HG03066 (cell line): Measurements from ENCODE around the gene INO80C.

Experiments used
- ATAC-seq: cut with Tn5 transposase; IDR thresholded peaks from one replicate; pipeline ENCODE4 v1.9.1; 2021; ENCODE audit warnings: low read depth; ENCODE audit not compliant: unreplicated experiment

Gene INO80C, protein sequence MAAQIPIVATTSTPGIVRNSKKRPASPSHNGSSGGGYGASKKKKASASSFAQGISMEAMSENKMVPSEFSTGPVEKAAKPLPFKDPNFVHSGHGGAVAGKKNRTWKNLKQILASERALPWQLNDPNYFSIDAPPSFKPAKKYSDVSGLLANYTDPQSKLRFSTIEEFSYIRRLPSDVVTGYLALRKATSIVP

DNA sequence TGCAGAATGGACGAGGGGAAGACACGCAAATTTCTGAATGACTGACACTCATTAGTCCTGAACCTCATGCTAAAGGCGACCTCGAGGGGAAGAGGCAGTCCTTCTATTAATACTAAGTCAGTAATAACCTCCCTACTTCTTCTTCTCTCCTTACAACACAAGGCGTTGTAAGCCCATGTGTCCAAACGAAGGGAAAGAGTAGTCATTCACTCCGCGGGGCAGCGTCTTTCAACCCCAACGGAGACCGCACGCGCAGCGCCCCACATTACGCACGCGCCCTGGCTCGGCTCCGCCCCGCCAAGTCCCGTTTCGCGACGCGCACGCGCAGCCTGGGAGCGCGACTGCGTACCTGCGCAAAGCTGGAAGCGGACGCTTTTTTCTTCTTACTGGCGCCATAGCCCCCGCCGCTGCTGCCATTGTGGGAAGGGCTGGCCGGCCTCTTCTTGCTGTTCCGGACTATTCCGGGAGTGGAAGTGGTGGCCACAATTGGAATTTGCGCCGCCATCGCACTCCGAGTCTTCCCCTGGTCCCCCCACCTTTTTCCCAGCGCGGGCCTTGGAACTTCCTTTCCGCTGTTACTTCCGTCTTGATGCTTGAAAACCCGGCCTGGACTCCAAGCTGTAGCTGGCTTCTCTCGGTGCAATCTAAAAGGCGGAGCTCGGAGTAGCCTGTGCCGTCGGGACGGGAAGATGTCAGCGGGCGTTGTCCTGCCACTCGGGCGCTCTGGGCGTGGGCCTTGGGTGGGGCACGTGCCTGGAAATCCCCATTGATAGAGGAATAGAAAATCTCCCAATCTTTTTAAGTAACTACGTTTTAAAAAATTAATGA is at the start of gene INO80C:
Gene INO80C, minus strand, starts transcription at position 591 of the 828 bp plus-strand sequence. Its CDS starts 86 bp downstream, at position 505.
- ATAC-seq = peak; percentile 94

DNA sequence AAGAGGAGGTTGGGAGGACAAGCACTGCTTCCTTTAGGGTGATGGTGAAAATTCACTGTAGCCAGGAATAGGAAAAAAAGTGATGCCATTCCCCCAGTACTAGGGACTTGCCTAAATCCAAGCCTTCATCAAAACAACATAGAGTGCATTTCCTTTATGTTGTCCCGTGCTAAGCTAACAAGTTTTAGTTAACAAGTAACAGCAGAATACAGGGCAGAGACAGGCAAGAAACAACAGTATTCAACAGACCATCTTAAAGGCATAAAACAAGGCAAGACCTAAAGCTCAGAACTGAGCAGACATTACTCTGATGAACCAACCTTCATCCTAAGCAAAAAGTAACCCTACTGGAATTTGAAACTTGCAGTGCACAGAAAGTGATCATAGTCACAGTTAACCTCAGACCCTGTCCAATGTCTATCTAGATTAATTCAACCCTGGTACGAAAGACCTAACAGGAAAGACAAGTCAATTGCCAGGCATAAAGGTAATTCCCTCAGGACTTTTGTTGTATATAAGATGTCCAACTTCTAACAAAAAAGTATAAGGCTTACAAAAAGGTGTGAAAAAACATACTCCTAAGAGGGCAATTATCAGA is 49.3 kb upstream of the INO80C start:
- no peak for ATAC-seq

DNA sequence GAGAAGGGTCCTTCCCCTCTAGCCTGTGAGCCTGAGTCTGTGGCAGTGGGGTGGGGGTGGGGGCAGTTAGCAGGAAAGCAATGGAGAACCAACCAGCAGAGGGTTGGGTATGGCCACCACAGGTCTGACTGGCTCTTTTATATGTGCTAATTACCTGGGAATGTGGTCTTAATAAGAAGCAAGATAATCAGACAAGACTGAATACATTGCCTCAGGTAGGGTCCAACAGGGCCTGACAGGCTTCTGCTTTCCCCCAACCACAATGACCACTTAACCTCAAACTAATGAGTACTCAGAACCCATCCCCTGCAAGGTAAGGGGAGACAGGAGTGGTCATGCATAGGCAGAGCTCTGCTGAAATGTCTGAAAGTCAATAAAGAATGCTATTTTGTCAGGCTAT is 44.6 kb upstream of the INO80C start:
- no peak for ATAC-seq

DNA sequence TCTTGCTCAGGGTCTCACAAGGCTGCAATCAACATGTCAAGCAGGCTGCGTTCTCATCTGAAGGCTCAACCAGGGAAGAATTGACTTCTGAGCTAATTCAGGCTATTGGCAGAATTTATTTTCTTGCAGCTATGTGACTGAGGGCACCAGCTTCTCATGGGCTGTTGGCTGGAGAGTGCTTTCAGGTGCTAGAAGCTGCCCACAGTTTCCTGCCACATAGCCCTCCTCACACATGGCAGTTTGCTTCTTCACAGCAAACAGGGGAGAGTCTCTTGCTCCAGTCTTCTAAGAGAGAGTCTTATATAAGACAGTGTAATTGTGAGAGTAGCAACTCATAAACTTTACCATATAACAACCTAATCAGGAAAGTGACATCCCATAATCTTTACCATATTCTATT is 37.5 kb upstream of the INO80C start:
- no peak for ATAC-seq

DNA sequence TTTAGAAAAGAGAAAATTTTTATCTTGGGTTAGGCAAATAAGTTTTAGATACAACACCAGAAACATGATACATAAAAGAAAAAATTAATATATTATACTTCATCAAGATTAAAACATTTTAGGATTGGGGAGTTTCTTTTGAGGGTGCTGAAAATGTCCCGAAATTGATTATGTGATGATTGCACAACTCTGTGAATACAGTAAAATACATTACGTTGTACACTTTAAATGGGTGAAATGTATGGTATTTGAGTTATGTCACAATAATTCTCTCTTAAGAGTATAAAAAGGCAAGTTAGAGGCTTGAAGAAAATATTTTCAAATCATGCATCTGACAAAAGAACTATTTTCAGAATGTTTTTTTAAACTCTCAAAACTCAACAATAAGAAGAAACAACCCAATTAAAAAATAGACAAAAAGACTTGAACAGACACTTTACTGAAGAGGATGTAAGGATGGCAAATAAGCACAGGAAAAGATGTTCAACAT is 36.2 kb upstream of the INO80C start:
- no peak for ATAC-seq

DNA sequence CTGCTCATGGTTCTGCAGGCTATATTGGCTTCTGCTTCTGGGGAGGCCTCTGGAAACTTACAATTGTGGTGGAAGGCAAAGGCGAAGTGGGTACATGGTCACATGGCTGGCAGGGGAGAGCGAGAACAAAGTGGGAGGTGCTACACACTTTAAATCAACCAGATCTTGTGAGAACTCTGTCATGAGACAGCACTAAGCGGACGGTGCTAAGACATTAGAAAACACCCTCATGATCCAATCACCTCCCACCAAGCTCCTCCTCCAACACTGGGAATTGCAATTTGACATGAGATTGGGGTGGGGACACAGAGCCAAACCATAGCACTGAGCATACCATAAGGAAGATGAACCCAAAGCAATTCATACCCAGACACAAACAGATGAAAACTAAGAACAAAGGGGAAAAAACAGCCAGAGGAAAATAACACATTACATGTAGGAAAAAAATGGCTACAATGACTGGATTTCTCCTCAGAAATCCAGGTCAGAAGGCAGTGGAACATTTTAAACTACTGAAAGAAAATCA is 31.1 kb upstream of the INO80C start:
- no peak for ATAC-seq

DNA sequence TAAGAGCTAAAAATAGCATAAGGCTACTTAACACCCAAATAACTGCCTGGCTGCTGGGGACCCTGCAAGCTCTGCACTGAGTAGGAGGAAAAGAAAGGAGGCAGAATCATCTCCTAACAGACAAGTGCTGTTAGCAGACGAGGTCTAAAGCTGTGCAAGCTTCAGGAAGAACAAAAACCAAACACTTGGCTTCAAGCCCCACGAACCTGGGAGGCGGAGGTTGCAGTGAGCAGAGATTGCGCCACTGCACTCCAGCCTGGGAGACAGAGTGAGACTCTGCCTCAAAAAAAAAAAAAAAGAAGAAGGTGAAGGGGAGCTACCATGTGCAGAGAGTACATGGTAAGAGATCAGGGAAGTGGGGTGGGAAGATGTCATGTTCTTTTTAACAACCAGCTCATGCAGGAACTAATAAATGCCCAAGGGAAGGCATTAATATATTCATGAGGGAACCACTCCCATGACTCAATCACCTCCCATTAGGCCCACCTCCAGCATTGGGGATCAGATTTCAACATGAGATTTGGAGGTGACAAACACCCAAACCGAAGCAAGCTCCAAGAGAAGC is 28.8 kb upstream of the INO80C start:
- no peak for ATAC-seq

DNA sequence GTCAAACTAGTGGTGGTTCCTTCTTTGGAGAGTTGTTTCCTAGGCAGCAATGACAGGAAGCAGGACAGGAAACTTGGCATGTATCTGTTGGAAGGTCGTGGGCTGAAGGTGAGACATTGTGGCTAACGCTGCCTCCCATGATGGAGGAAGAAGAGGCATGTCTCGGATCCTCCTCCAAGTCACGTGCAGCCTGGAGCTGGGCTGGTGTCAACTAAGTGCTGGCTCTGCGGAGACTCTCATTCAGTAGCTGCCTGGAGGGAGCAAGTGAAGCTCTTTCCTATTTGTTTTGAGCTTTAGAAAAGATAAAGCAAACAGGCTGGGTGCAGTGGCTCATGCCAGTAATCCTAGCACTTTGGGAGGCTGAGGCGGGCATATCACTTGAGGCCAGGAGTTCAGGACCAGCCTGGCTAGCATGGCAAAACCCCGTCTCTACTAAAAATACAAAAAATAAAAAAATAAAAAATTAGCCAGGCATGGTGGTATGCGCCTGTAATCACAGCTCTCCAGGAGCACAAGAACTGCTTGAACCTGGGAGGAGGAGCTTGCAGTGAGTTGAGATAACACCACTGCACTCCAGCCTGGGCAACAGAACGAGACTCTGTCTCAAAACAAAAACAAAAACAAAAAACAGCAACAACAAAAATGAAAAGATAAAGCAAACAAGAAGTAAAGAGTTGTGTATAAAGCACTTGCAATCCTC is 28.2 kb upstream of the INO80C start:
- ATAC-seq = no peak

DNA sequence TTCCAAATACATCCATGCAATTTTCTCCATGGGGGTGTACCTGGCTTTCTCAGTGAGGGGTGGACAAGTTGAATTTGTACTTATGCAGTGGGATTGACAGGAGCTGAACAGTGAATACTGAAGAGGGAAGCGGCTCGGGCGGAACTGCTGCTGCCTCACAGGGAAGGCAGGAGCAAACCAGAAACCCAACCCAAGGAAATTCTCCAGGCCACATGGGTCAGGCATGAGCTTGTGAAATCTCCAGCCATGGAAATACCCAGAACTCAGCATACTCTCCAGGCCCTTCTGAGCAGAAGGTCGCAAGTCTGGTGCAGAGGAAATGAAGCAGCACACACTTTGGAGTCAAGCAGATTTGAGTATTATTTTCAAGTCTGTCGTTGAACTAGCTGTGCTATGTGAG is 26.5 kb upstream of the INO80C start:
- no peak for ATAC-seq

DNA sequence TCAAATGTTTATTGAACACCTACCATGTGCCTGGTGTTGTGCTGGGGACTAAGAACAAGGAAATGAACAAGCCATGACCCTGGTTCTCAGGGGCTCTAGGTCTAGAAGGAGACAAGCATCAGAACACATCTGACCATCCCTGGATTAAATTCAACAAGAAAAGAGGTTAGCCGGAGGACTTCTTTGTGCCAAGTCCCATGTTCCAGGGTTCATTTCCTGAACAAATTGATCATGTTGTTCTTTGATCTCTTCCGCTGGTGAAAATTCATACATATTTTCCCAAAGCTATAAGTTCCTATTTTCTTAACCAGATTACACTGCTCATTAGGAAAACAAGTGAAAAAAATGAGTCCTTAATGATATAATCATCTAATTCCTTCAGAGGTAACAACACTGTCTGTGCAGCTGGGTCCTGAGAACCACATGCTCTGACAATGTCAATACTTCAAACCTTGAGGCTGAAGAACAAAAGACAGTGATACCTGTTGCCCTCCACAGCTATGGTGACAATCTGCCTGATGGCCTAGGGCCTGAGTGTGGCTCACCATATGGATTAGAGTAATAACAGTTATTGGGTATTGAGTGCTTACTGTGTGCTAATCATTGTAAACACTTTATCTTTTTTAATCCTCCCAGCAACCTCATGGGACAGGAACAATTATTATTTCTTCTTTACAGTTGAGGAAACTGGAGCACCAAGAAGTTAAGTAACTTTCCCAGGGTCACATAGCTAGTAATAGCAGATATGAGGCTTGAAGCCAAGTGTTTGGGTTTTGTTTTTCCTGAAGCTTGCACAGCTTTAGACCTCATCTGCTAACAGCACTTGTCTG is 24.6 kb upstream of the INO80C start:
- no peak for ATAC-seq

DNA sequence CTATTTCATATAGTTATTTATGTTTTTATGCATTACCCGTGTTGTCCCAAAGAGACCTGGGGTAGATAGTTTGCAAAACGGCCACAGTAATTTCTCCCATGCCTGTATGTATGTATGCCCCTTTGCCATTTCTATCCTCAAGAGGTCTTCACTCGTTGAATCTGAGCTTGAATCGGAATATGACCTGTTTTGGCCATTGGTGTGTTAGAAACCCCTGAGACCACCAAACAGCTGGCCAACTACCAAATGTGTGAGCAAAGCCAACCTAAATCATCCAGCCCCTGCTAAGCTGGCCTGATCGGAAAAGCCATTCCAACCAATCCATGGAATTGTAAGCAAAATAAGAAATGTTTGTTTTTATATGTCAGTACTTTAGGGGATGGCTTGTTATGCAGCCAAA is 23.4 kb upstream of the INO80C start:
- no peak for ATAC-seq

DNA sequence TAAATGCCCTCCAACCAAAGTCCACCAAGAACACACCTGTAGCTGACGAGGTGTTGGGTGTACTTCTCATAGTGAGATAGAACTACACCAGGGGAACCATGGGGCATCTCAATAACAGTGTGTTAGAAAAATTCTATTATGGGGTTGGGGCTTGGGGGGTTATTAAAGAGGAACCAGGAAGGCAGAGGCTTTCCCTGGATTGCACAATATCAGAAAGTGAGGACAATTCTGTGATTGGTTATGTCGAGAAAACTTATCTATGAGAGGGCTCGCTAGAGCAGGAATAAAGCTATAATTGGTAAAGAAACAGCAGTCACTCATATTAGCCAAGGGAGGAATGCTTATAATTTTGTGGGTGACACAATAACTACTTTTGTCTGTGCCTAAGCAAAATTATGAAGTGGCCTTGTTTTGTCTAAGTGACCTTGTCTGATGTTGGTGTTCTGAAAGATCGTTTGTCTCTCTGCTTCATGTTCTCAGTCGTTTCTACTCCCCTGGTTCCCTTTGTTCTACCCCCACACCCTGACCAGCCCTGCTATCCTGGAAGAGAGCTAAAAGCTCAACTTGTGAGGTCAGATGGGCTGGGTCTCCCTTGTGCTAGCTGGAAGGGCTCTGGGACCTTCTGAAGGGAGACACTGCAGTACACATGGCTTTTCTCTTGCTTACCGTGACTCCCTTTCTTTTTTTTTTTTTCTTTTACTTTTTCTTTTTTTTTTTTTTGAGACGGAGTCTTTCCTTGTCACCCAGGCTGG is 21.6 kb upstream of the INO80C start:
- ATAC-seq = no peak

DNA sequence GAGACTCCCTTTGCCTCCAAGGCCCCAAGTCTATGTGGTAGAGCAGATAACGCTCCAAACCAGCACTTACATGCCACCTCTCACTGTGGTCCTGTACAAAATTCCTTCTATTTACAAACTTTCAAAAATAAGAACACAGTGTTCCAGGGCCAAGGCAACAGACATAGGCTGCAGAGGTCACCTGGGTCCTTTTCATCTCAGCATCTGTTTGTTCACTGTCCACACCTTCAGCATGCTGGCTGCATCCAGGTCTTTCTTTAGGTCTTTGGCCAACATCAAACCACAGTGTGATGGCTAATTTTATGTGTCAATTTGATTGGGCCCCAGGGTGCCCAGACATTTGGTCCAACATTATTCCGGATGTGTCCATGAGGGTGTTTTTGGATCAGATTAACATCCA is 20.0 kb upstream of the INO80C start:
- ATAC-seq = no peak

DNA sequence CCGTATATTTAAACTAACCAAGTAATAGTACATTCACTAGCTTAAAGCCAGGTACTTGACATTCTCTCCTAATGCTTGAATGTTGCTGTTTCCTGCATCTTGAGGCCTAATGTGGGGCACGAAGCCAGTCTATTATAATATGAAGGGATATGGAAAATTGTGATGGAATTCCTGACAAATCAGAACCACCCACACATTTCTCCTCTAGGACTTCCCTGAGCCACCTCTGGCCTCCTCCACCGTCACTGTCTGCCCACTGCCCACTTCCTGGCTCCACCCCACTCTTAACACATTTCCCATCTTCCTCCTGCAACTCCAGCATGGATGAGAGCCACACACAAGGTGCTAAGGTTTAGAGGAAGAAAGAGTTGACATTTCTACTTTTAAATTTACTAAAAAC is 19.0 kb upstream of the INO80C start:
- no peak for ATAC-seq

DNA sequence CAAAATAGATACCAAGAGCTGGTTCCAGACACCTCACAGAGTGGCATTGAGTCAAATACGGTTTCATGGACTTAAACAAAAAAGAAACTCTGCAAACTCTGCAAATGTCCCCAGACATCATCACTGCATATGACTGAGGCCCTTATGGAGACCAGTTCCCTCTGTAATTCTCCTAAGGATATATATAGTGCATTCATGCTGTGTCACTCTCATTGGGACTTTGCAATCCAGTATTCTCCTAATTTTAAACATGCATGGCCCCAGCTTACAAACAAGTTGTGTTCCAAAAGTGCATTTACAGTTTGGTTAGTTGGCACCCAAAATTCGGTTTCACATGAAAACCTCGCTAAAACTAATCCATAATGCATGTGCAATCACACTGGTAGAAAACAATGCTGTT is 18.6 kb upstream of the INO80C start:
- no peak for ATAC-seq

DNA sequence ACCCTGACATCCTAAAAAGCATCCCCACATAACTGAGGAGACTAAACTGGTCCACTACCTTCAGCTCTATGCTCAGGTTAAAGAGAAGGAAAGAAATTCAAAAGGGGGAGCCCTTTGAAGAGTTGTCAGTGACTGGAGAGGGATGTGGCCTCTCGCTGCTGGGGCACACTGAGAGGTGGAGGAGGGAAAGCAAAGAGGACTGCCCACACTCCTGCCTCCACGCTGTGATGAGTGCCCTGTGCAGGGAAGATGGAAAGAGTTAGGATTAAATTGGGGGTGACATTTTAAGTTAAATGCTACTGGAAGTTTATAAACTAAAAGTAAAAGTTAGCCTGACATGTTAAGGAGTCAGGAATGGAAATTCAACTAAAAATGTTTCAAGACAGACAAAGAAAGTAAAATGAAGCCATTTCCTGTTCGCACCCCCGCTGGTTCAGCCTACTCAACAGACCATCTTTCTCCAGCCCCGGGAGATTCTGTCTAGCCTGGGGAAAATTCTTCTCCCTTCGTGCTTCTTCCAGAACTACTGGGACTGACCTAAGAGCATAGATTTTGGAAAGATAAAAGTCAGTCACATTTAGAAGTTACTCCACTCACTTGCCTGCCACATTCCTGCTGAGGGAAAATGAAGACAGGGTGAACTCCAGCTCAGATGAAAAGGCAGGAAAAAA is 17.8 kb upstream of the INO80C start:
- ATAC-seq = no peak

DNA sequence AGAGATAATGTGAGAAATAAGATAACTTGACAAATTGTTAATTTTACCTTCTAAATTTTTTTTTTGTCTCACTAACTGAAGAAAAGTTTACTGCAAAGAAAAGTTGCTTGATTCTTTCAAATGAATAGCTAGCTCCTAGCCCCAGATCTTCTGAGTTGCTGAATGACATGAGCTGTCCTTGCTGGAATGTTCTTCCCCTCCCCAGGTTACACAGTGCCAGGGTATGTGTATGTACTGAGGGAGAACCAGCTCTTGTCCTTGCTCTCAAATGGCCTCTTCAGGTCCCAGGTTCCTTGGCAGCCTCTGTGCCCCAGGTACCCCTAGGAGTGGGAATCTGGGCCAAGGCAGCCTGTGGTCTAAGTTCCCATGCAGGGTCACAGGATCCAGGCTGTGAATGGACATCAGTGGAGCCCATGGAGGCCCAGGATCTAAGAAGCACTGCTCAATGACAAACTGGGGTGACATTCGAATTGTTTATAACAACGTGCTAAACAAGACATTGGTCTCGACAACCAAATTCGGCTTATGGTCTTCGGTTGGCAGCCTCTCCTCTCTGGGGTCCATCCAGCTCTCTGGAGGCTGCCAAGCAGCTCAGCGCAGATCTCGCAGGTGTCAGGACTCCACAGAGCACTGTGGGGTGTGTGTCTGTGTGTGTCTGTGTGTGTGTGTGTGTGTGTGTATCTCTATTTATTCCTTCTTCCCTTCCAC is 17.1 kb upstream of the INO80C start:
- ATAC-seq = no peak

DNA sequence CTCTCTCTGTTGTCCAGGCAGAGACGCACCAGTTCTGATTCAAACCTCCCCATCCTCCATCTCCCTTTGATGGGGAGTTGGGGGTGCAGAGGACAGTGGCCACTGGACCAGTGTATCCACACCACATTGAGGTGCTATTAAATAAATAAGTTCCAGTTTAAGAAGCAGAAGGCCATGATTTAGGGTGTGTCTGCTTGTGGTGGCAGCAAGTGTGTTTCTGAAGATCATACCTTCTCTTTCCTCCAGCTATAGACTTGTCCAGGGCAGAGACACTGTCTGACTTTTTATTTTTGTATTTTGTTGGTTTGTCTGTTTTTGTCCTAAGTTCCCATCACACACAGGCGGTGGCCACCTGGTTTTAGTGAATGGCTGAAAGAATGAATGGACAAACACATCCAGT is 16.5 kb upstream of the INO80C start:
- ATAC-seq = no peak
